HFFc6 (cell line): ENCODE results near the gene TBX1. TPM values are rescaled to one million over a fixed set of nuclear protein-coding genes. Genes with fewer than 3 reads are reported as not detected.

ENCODE experiments used
- DNase-seq: peaks from one replicate; pipeline ENCODE4 v3.0.0-alpha.2; 2018
- H3K27ac Mint-ChIP-seq: 2 replicates; pipeline ENCODE4 v1.8.0; 2020; ENCODE audit warnings: mild to moderate bottlenecking, mixed read lengths
- H3K27me3 Mint-ChIP-seq: 2 replicates; pipeline ENCODE4 v1.8.0; 2021; ENCODE audit warnings: mild to moderate bottlenecking, moderate library complexity, mixed read lengths; ENCODE audit not compliant: insufficient read depth
- H3K36me3 Mint-ChIP-seq: 2 replicates; pipeline ENCODE4 v1.8.0; 2021; ENCODE audit warnings: low read depth, mixed read lengths
- H3K4me1 Mint-ChIP-seq: 2 replicates; pipeline ENCODE4 v1.8.0; 2020; ENCODE audit warnings: low read depth, mixed read lengths
- H3K4me3 Mint-ChIP-seq: 2 replicates; pipeline ENCODE4 v1.8.0; 2020; ENCODE audit warnings: mild to moderate bottlenecking, moderate library complexity, mixed read lengths
- H3K9me3 Mint-ChIP-seq: 2 replicates; pipeline ENCODE4 v1.8.0; 2020; ENCODE audit warnings: mild to moderate bottlenecking, mixed read lengths
- total RNA-seq, 6 experiments: library from RNA; stranded (reverse); fragmentation: NEBNext Ultra II Directional; extraction: Animal tissue kit (Norgen Biotek cat#: 25700); gene quantifications; 2 replicates in 1 of 6; 3 replicates in 5 of 6; pipeline ENCODE4 v1.2.3, GENCODE V29; 2021
- TF ChIP-seq, protein P1 (sequence below): fragments of 200-600 bp; sonication (generic); IDR thresholded peaks from 2 replicates; pipeline ENCODE4 v1.5.0; 2021; ENCODE audit warnings: antibody characterized with exemption, mild to moderate bottlenecking

Gene TBX1
- total RNA-seq, 6 experiments from 2014 or later = 0.14 to 1.1 (median 0.73) TPM; not detected in 1

- no peaks in the 10 kb centered on the region for H3K9me3 Mint-ChIP-seq
- TF ChIP-seq, protein P1, sequence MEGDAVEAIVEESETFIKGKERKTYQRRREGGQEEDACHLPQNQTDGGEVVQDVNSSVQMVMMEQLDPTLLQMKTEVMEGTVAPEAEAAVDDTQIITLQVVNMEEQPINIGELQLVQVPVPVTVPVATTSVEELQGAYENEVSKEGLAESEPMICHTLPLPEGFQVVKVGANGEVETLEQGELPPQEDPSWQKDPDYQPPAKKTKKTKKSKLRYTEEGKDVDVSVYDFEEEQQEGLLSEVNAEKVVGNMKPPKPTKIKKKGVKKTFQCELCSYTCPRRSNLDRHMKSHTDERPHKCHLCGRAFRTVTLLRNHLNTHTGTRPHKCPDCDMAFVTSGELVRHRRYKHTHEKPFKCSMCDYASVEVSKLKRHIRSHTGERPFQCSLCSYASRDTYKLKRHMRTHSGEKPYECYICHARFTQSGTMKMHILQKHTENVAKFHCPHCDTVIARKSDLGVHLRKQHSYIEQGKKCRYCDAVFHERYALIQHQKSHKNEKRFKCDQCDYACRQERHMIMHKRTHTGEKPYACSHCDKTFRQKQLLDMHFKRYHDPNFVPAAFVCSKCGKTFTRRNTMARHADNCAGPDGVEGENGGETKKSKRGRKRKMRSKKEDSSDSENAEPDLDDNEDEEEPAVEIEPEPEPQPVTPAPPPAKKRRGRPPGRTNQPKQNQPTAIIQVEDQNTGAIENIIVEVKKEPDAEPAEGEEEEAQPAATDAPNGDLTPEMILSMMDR = no peak
- H3K4me1 Mint-ChIP-seq = no peaks in the 10 kb centered on the region
- no peaks in the 10 kb centered on the region for H3K36me3 Mint-ChIP-seq
- H3K27me3 Mint-ChIP-seq = peaks cover 17% of the 10 kb centered on the region
- DNase-seq = no peak
- peak overlapping the region; percentile 34; the same call in 1 of the 2 replicates for H3K4me3 Mint-ChIP-seq
- H3K27ac Mint-ChIP-seq = no peak overlapping the region
These were observed 7.1 kb downstream of the TBX1 start for GRCh38 chr22:19767427-19768341.

DNA sequence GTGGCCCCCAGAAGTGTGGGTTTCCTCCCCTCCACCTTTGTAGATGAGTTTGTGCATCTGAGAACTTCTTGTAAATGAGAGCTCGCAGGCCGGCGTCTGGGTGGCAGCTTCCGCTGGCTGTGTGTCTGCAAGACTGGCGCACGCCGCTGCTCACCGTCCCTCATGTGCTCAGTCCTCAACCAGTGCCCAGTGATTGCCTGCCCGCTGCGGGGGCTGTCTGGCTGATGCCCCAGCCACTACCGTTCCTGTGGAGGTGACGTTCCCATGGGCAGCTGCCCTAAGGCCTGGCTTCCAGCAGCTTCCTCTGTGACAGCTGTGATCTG is 8.8 kb downstream of the TBX1 start:
- peaks cover 17% of the 10 kb centered on the region for H3K27me3 Mint-ChIP-seq
- no peak for DNase-seq
- H3K9me3 Mint-ChIP-seq = no peaks in the 10 kb centered on the region
- no peaks in the 10 kb centered on the region for H3K36me3 Mint-ChIP-seq
- TF ChIP-seq, protein P1 = no peak
- no peak overlapping the region for H3K27ac Mint-ChIP-seq
- no peak overlapping the region for H3K4me3 Mint-ChIP-seq
- H3K4me1 Mint-ChIP-seq = no peaks in the 10 kb centered on the region

DNA sequence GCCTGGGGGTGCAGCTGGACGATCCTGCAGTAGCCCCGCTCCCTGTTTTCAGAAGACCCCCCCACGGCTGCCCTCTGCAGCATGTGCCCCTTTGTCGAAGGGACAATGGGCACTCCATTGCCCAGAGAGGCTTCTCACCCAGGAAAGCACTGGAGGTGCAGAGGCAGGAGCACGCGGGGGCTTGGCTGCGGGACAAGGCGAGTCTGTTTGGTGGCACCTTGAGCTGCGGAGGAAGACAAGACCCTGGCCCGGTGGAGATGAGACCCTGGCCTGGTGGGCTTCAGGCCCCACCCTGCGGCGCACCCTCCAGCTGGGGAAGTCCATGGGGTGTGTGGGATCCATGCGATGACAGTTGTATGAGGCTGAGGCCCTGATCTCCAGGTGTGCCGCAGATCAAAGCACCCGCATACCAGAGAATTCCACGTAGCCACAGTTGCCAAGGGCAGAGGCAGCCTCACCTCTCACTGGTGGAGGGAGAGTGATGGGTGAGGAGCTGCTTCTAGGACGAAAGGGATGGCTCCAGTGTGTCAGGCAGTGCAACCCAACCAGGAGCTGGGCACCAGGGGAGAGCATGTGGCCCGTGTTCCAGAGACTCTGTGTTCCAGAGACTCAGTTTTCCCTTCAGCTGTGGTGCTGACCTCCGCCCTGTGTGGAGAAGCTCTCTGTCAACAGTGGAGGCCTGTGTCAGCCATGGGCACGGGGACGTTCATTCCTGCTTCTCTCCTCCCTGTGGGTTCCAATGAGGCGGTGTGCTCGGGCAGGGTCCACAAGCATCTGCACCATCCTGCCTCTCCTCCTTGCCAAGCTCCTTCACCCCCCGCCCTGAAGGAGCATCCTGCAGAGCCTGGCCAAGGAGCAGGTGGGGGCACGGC is 10.0 kb downstream of the TBX1 start:
- Mint-ChIP-seq H3K9me3 (no peaks in the 10 kb centered on the region), H3K4me3 (no peak overlapping the region), H3K27ac (no peak overlapping the region), H3K4me1 (no peaks in the 10 kb centered on the region), H3K27me3 (peaks cover 13% of the 10 kb centered on the region), H3K36me3 (no peaks in the 10 kb centered on the region)
- DNase-seq = no peak
- TF ChIP-seq, protein P1 = no peak

DNA sequence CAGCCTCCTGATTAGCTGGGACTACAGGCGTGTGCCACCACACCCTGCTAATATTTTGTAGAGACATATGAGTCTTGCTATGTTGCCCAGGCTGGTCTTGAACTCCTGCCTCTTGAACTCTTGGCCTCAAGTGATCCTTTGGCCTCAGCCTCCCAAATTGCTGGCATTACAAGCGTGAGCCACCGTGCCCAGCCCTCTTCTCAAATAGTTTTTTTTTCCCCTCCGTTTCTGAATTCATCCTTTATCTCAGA is 11.8 kb downstream of the TBX1 start:
- H3K27ac Mint-ChIP-seq = no peak overlapping the region
- no peaks in the 10 kb centered on the region for H3K36me3 Mint-ChIP-seq
- no peak for DNase-seq
- H3K27me3 Mint-ChIP-seq = peaks cover 13% of the 10 kb centered on the region
- H3K9me3 Mint-ChIP-seq = no peaks in the 10 kb centered on the region
- TF ChIP-seq, protein P1 = no peak
- H3K4me1 Mint-ChIP-seq = no peaks in the 10 kb centered on the region
- H3K4me3 Mint-ChIP-seq = no peak overlapping the region

DNA sequence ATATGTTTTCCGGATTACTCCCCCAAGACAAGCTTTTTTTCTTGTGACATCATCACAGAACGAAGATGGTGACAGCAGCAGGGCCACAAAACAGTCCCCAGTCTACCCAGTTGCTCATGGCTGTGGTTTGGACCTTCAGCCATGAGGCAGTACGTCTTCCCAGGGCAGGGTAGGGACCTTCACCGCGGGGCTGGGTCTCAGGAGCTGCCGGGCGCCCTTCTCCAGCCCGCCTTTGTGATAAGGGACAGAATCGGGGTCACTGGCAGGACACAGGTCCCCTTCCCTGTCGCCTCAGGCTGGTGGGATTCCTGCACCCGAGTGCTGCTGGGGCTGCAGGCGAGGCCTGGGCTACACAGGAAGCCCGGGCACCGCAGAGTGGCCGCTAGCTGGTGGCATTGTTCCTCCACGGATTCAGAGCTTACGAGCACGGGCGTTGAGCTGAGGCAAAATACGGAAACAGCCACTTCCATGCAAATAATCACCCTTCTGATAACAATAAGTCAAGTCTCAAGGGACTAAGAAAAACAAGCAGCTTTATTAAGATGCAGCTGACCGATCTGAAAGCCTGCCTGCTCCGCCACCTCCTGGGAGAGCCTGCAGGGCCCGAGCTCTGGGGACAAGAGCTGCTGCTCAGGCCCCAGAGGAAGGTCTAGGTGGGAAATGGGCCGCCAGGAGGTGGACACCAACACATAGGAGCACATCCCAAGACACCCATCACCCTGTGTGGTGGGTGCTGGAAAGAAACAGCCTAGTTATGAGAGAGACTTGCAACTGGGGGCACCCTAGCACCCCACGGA is 12.3 kb downstream of the TBX1 start:
- no peaks in the 10 kb centered on the region for H3K9me3 Mint-ChIP-seq
- TF ChIP-seq, protein P1 = no peak
- H3K27me3 Mint-ChIP-seq = peaks cover 11% of the 10 kb centered on the region
- no peaks in the 10 kb centered on the region for H3K4me1 Mint-ChIP-seq
- H3K27ac Mint-ChIP-seq = no peak overlapping the region
- no peak overlapping the region for H3K4me3 Mint-ChIP-seq
- H3K36me3 Mint-ChIP-seq = no peaks in the 10 kb centered on the region
- no peak for DNase-seq
